Fibroblast of lung (primary cell): ENCODE results near the gene ZFTA.

Experiments used
- EZH2 ChIP-seq: IDR thresholded peaks from 2 replicates; pipeline ENCODE4 v1.5.1; 2012; ENCODE audit warnings: low read length, control low read depth, mild to moderate bottlenecking; ENCODE audit errors: missing control alignments
- TF ChIP-seq, protein P1 (sequence below), 2 donors: IDR thresholded peaks in 1 of 2; conservative IDR thresholded peaks in 1 of 2; 1 replicate in 1 of 2; 2 replicates in 1 of 2; pipeline ENCODE4 v1.5.1; 2011 to 2012; ENCODE audit warnings: low read length in 2 of 2, control low read depth in 1 of 2, inconsistent platforms in 1 of 2, low read depth in 1 of 2, mild to moderate bottlenecking in 1 of 2

- TF ChIP-seq, protein P1, sequence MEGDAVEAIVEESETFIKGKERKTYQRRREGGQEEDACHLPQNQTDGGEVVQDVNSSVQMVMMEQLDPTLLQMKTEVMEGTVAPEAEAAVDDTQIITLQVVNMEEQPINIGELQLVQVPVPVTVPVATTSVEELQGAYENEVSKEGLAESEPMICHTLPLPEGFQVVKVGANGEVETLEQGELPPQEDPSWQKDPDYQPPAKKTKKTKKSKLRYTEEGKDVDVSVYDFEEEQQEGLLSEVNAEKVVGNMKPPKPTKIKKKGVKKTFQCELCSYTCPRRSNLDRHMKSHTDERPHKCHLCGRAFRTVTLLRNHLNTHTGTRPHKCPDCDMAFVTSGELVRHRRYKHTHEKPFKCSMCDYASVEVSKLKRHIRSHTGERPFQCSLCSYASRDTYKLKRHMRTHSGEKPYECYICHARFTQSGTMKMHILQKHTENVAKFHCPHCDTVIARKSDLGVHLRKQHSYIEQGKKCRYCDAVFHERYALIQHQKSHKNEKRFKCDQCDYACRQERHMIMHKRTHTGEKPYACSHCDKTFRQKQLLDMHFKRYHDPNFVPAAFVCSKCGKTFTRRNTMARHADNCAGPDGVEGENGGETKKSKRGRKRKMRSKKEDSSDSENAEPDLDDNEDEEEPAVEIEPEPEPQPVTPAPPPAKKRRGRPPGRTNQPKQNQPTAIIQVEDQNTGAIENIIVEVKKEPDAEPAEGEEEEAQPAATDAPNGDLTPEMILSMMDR (conservative IDR thresholded peaks at IDR 0.05 in 1 of 2, IDR thresholded peaks at IDR 0.05 in 1 of 2; ENCODE audit: low read depth in 1 of 2, low read length in 2 of 2), result no peak
- TF ChIP-seq EZH2, result no peak
These were observed 49.6 kb downstream of the ZFTA start for GRCh38 chr11:63719001-63719400.
